HL-60 (cell line): ENCODE data around the gene ANKZF1.

Experiments used
- DNase-seq, 2 experiments: peaks; one replicate each; pipeline ENCODE4 v3.0.0-alpha.2; 2010 to 2020; ENCODE audit warnings: low read depth in 1 of 2, low spot score in 1 of 2
- H3K27ac ChIP-seq: fragments of 250-450 bp; sonication (Bioruptor Pico); replicated peaks from 2 replicates; pipeline ENCODE4 v1.5.1; 2020; ENCODE audit warnings: mild to moderate bottlenecking, moderate library complexity
- H3K27me3 ChIP-seq: fragments of 250-450 bp; sonication (Bioruptor Pico); 2 replicates; pipeline ENCODE4 v1.5.1; 2021; ENCODE audit warnings: mild to moderate bottlenecking, moderate library complexity; ENCODE audit not compliant: insufficient read depth, poor library complexity, severe bottlenecking
- H3K4me3 ChIP-seq: replicated peaks from 2 replicates; pipeline ENCODE4 v1.5.1; 2011; ENCODE audit warnings: mild to moderate bottlenecking, control low read depth, low read length; ENCODE audit not compliant: insufficient read depth
- GABPA ChIP-seq: IDR thresholded peaks from 2 replicates; pipeline ENCODE4 v1.6.1; 2012; ENCODE audit warnings: low read depth
- POLR2AphosphoS5 ChIP-seq: IDR thresholded peaks from 2 replicates; pipeline ENCODE4 v1.6.1; 2012; ENCODE audit warnings: low read depth
- SPI1 ChIP-seq: IDR thresholded peaks from 2 replicates; pipeline ENCODE4 v1.6.1; 2012; ENCODE audit warnings: low read depth, mild to moderate bottlenecking, borderline replicate concordance
- TF ChIP-seq, protein P1 (sequence below): IDR thresholded peaks from 2 replicates; pipeline ENCODE4 v1.6.1; 2012; ENCODE audit warnings: low read depth; ENCODE audit not compliant: insufficient replicate concordance
- TF ChIP-seq, protein P2 (sequence below): IDR thresholded peaks from one replicate; pipeline ENCODE4 v1.5.1; 2011; ENCODE audit warnings: low read length, control low read depth, inconsistent platforms; ENCODE audit not compliant: insufficient read depth

Gene ANKZF1

DNA sequence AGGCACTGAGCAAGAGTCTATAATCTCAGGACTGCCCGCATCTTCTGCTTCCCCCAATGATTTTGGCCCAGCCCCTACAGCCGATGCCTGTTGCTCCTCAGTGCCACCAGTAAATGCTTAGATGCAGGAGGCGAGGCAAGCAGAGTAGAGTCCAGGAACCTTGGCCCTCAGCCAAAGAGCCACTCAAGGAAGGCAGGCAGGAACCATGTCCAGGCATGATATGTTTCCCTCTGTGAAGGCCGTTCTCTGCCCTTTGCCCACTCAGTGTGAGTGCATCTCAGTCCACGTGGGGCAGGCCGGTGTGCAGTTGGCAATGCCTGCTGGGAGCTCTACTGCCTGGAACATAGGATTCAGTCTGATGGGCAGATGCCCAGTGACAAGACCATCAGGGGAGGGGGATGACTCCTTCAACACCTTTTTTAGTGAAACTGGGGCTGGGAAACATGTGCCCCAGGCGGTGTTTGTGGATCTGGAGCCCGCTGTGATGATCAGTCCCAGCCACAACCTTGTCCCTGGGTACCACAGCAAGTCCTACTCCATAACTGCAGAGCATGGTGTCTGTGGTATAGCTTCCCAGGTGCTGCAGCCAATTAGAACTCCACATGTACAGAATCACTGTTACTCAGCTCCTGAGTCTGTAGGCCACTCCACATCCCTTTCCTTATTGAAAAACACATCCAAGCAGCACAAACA lies 39.9 kb downstream of the ANKZF1 start:
- Histone ChIP-seq H3K27me3 (no peaks in the 10 kb centered on the region), H3K27ac (no peak overlapping the region), H3K4me3 (no peak overlapping the region)
- no peak for DNase-seq
- TF ChIP-seq POLR2AphosphoS5, result no peak

GRCh38 chr2:219270055-219270372 lies 40.4 kb downstream of the ANKZF1 start:
- TF ChIP-seq, protein P1, sequence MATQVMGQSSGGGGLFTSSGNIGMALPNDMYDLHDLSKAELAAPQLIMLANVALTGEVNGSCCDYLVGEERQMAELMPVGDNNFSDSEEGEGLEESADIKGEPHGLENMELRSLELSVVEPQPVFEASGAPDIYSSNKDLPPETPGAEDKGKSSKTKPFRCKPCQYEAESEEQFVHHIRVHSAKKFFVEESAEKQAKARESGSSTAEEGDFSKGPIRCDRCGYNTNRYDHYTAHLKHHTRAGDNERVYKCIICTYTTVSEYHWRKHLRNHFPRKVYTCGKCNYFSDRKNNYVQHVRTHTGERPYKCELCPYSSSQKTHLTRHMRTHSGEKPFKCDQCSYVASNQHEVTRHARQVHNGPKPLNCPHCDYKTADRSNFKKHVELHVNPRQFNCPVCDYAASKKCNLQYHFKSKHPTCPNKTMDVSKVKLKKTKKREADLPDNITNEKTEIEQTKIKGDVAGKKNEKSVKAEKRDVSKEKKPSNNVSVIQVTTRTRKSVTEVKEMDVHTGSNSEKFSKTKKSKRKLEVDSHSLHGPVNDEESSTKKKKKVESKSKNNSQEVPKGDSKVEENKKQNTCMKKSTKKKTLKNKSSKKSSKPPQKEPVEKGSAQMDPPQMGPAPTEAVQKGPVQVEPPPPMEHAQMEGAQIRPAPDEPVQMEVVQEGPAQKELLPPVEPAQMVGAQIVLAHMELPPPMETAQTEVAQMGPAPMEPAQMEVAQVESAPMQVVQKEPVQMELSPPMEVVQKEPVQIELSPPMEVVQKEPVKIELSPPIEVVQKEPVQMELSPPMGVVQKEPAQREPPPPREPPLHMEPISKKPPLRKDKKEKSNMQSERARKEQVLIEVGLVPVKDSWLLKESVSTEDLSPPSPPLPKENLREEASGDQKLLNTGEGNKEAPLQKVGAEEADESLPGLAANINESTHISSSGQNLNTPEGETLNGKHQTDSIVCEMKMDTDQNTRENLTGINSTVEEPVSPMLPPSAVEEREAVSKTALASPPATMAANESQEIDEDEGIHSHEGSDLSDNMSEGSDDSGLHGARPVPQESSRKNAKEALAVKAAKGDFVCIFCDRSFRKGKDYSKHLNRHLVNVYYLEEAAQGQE, result no peak
- no peak for DNase-seq
- Histone ChIP-seq H3K27ac (no peak overlapping the region), H3K27me3 (no peaks in the 10 kb centered on the region), H3K4me3 (no peak overlapping the region)

GRCh38 chr2:219271021-219271420 lies 41.4 kb downstream of the ANKZF1 start:
- no peak overlapping the region for H3K4me3 ChIP-seq
- TF ChIP-seq SPI1 (no peak), POLR2AphosphoS5 (no peak), GABPA (no peak)
- TF ChIP-seq, protein P2, sequence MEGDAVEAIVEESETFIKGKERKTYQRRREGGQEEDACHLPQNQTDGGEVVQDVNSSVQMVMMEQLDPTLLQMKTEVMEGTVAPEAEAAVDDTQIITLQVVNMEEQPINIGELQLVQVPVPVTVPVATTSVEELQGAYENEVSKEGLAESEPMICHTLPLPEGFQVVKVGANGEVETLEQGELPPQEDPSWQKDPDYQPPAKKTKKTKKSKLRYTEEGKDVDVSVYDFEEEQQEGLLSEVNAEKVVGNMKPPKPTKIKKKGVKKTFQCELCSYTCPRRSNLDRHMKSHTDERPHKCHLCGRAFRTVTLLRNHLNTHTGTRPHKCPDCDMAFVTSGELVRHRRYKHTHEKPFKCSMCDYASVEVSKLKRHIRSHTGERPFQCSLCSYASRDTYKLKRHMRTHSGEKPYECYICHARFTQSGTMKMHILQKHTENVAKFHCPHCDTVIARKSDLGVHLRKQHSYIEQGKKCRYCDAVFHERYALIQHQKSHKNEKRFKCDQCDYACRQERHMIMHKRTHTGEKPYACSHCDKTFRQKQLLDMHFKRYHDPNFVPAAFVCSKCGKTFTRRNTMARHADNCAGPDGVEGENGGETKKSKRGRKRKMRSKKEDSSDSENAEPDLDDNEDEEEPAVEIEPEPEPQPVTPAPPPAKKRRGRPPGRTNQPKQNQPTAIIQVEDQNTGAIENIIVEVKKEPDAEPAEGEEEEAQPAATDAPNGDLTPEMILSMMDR, result no peak
- TF ChIP-seq, protein P1, result no peak
- DNase-seq, result no peak

GRCh38 chr2:219272356-219272755 lies 42.8 kb downstream of the ANKZF1 start:
- no peak for DNase-seq
- no peak overlapping the region for H3K4me3 ChIP-seq
- H3K27me3 ChIP-seq, result no peaks in the 10 kb centered on the region
- no peak for TF ChIP-seq GABPA
- TF ChIP-seq, protein P2, result no peak
- TF ChIP-seq, protein P1, result no peak
- TF ChIP-seq POLR2AphosphoS5, result no peak
- no peak for TF ChIP-seq SPI1
- H3K27ac ChIP-seq, result no peak overlapping the region

More at GRCh38 chr2:219271021-219271420, 41.4 kb downstream of the ANKZF1 start:
- H3K27ac ChIP-seq, result no peak overlapping the region
- no peaks in the 10 kb centered on the region for H3K27me3 ChIP-seq
